Pulmonary artery endothelial cell (primary cell): ENCODE data around the gene SLC8A1. TPM values are rescaled to one million over a fixed set of nuclear protein-coding genes. Genes with fewer than 3 reads are reported as not detected.
"Not testable (repeated sequence)": the region's sequence is repeated elsewhere in the genome, so short reads cannot be mapped to it uniquely, and the experiment has no call there.

Source experiments
- DNase-seq: peaks from one replicate; pipeline ENCODE4 v3.0.0-alpha.2; 2011; ENCODE audit warnings: low read depth, low spot score
- total RNA-seq: library from RNA; depleted of rRNA; stranded (reverse); fragments of >200 nt; gene quantifications from 2 replicates; pipeline ENCODE4 v1.2.3, GENCODE V29; 2014

The SLC8A1 gene
- total RNA-seq, 1 donor from 2014 or later = 12.5 TPM

- DNase-seq = no peak
Measured at GRCh38 chr2:40113272-40113968, 338.5 kb downstream of the SLC8A1 start.

DNA sequence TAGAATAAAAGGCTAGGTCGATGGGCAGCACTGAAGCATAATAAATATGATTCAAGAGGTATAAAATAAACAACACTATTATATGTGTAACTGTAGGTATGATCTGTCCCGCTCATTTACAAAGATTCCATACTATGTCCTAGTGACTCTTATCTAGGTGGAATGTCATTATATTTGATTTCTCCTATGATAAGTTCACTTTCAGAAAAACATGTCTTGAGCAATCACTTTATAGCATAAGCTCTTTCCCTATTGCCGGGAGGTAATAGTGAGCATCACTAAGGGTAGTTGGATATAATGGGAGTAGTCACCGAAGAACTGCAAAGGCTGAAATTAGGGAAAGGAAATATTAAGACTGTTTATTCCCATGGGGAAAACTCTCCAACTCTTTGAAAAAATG, 342.5 kb downstream of the SLC8A1 start:
- no peak for DNase-seq

- DNase-seq = no peak
Measured at GRCh38 chr2:40108851-40109250, 343.0 kb downstream of the SLC8A1 start.

DNA sequence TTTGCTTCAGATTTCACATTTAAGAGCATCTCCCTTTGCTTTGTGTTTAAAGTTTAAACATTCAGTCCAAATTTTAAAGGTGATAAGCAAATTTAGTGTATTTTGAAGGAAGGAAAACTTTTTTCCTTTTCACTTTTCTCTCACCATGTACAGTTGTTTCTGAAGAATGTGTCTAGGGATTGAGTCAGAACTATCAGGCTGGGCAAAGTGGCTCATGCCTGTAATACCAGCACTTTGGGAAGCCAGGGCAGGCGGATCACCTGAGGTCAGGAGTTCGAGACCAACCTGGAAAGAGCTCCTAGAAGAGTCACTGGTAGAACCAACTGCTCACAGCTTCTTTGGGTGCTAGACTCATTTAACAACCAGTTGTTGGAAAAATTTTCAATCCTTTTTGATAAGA, 345.8 kb downstream of the SLC8A1 start:
- DNase-seq = no peak

GRCh38 chr2:40105593-40105992, 346.3 kb downstream of the SLC8A1 start:
- no peak for DNase-seq

DNA sequence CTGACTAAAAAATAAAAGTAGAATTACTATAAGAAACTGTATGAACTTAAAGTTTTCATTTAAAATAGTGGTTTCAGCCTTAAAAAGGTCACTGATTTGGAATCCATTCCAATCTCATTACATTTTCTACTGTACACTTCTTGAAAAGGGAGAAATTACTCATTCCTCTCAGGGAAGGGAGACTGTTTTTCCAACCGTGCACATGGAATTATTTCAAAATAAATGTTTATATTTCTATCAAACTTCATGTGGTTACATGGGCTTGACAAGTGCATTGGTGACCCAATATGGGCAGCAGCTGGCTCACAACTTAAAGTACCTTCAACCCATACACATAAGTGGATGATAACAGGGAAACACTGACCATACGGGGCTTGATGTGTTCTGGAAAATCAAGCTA, 348.3 kb downstream of the SLC8A1 start:
- no peak for DNase-seq

- DNase-seq = no peak
Measured at GRCh38 chr2:40103163-40103562, 348.7 kb downstream of the SLC8A1 start.

- DNase-seq = no peak
Measured at GRCh38 chr2:40102447-40102846, 349.4 kb downstream of the SLC8A1 start.

DNA sequence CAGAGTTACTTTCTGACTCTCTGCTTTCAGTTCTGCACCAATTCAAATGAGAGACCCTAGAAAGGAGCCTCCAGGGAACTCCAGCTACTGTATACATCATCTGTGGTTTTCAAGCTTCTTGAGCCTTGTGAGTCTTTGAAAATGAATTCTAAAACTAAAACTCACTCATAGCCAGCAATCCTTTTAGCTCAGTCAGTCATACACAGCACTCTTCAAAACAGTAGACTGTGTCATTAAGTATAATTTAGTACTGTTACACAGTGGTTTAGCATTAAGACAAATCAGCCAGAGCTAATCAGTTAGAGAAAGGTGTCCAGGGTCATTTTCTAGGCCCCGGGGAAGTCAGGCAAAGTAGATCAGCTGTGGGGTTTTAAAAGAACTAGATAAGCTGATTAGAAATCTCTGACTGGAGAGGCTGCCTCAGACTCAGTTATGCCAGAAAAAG, 350.7 kb downstream of the SLC8A1 start:
- DNase-seq = no peak

DNA sequence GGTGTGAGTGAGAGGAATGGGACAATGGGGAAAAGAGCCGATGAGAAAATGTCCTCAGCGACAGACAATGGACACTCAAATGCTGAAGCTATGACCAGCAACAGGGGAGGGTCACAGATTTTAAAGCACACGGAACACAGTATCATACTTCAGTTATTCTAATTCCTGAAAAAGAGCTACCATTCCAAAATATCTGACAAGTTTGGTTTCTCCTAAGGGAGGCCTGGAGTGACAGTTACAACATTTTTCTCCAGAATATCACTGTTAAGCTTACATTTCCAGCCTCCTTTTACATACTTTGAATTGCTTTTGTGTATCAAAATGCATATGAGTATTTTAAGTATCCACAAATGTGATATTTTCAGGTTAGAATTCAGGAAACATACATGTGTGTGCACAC, 351.2 kb downstream of the SLC8A1 start:
- DNase-seq = no peak

DNA sequence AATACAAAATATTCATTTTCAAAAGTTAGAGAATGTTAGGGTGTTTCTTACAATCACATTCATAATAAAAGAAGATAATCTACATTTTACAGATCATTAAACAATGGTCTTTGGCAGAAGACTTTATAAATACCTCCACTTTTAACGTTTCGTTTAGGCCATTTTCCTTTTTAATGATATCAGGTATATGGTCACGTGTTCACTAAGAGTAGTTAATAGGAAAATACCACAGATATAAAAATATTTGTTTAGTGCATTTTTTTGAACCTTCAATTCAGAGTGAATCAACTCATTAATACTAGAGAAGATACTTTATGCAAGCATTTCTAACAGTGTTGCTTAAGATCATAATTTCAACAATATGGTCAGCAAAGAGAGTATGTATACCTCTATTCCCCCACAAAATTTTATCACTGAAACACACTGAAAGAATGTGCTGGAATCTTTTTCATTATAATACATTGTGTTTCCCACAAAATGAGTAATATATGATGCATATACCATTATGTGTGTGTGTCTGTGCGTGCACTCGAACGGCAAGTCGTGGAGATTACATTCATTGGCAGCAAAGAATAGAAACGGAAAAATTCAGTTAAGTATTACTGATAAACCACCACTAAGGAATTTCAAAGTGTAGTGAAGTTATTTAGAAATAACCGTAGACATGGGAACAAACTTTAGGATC, 353.0 kb downstream of the SLC8A1 start:
- no peak for DNase-seq

- DNase-seq = no peak
Measured at GRCh38 chr2:40097691-40098385, 354.1 kb downstream of the SLC8A1 start.

- no peak for DNase-seq
Measured at GRCh38 chr2:40096360-40096759, 355.5 kb downstream of the SLC8A1 start.

DNA sequence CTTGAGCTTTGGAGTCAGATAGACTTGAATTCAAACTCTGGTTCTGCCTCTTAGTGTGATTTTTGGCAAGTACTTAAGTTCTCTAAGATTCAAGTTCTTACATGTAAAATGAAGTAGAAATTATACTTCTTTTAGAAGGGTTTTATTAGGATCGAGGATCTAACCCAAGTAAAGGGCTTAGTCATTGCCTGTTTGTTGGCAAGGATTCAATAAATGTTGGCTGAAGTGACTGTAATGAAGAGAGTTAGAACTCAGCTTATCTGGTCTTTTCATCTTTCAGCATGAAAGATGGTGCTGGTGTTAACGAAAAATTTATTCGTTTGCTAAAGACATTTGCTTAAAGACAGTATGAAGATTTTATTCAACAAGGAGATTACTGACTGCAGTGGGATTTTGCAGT, 356.9 kb downstream of the SLC8A1 start:
- no peak for DNase-seq

DNA sequence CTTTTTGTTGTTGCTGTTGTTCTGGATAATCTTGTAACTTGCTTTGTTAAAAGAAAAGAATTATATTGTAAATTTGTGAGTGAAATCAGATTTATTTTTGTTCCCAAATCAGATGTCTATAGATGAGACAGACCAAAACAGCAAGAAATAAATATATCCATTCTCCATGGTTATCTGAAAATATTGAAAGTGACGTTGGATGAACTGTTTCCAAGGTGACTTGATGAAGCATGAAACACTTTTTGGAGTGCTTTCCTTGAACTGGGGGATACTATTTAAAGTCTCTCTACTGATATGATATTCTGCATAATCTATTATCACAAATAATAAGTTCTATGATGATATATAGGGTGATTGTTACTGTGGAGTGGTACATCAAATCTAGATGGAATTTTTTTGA, 357.4 kb downstream of the SLC8A1 start:
- no peak for DNase-seq

GRCh38 chr2:40093021-40093675, 358.7 kb downstream of the SLC8A1 start:
- DNase-seq = no peak

DNA sequence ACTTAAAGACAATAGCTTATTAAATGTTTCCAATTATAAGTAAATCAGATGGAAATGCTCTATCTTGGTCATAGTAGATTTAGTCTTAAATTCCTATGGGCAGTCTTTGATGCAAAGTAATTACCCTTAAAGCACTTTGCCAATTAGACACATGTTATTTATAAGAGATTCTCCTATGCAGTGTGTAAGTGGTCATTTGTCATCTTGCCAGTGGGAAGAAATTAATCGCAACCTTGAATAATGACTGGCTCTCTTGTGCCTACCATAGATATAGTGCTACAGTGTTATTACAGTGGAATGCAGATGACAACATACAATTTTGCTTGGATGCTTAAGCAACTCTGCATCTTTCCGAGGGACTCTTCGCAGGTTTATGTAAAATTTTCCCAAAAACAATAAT, 361.8 kb downstream of the SLC8A1 start:
- DNase-seq = no peak

GRCh38 chr2:40087927-40088326, 364.0 kb downstream of the SLC8A1 start:
- no peak for DNase-seq

DNA sequence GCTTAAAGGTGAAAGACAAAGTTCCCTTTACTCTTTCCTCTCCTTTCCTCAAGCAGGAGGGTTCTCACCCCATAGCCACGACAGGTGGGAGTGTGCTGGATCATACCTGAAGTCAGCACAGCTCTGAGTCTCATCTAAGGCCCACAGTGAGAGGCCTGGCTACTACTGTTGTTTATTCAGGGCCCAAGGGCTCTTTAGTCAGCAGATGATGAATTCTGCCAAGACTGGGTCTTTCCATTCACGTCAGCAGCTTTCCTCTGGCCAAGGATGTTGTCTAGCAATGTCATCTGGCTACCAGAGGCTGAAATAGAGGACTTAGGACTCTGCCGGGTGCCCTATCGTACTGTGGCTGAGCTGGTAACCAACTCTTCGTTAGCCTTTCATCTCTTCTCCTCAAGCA, 364.5 kb downstream of the SLC8A1 start:
- DNase-seq = no peak

GRCh38 chr2:40085786-40086185, 366.1 kb downstream of the SLC8A1 start:
- no peak for DNase-seq

DNA sequence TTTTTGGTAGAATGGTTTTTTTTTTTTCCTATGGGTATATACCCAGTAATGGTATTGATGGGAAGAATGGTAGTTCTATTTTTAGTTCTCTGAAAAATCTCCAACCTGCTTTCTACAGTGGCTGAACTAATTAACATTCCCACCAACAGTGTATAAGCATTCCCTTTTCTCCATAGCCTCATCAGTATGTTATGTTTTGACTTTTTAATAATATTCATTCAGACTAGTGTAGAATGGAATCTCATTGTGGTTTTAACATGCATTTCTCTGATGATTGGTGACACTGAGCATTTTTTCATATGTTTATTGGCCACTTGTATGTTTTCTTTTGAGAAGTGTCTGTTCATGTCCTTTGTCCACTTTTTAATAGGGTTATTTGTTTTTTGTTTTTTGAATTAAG, 378.6 kb downstream of the SLC8A1 start:
- DNase-seq = not testable (repeated sequence)
